ENCODE results near the gene HBD.
"Not testable (repeated sequence)": the region's sequence is repeated elsewhere in the genome, so short reads cannot be mapped to it uniquely, and the experiment has no call there.

HBD gene

DNA sequence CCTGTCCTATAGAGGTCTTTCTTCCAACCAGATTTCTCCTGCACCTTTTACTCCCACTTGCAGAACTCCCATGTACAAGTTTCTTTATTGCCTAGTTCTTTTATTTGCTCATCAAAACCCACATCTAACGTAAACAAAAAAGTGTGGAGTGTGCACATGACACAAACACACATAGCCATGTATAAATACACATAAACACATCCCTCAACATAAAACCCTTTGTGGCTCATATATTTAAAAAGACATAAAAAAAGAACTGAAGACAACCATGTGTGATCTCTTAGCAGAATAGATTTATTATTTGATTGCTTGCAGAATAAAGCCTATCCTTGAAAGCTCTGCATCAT lies 18.6 kb upstream of the HBD start:
- FAIRE-seq (no peak), DNase-seq (ENCODE audit: insufficient read length, low spot score) (no peak)
- TF ChIP-seq TAF1 (IDR thresholded peaks at IDR 0.05; ENCODE audit: low read depth, low read length) (no peak), SPI1 (IDR thresholded peaks at IDR 0.05; ENCODE audit: low read depth, low read length) (no peak), POU2F2 (IDR thresholded peaks at IDR 0.05; ENCODE audit: low read depth, low read length) (no peak), POLR2A (IDR thresholded peaks at IDR 0.05; ENCODE audit: low read depth, low read length) (no peak), POLR2AphosphoS5 (IDR thresholded peaks at IDR 0.05; ENCODE audit: low read depth, low read length) (no peak), PAX5 (IDR thresholded peaks at IDR 0.05; ENCODE audit: insufficient read depth, low read length, severe bottlenecking) (no peak)

DNA sequence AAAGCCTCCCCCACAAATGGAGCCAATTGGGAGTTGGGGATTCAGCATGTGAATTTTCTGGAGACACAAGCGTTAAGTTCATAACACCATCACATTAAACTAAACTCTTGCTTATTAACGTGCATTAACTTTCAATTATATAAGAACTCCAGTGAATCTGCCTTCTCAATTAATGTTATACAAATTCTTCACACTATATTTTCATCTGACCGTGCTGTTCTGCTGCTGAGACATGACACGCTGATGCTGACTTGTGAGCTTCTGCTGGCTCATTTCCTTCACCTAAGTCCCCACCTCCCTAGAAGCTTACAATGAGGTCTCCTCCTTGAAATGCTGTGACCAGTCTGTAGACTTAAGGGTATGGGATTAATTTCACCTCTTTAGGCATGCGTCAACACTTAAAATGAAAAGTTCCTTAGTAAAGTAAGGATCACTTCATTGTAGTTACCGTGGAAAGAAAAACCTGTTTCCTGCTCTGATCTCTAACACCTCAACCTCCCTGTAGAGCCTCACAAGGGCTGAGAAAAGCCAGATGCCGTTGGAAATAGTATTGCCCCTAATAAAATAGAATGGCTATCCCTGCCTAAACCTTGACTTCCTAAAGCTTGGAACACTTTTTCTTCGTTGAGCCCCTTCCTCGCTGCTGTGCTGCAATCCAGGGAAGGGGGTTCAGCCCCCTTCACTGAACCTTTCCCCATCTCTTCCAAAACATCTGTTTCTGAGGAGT lies 18.1 kb upstream of the HBD start:
- TF ChIP-seq PAX5 (IDR thresholded peaks at IDR 0.05; ENCODE audit: insufficient read depth, low read length, severe bottlenecking): no peak
- no peak for DNase-seq (ENCODE audit: insufficient read length, low spot score)
- no peak for FAIRE-seq

DNA sequence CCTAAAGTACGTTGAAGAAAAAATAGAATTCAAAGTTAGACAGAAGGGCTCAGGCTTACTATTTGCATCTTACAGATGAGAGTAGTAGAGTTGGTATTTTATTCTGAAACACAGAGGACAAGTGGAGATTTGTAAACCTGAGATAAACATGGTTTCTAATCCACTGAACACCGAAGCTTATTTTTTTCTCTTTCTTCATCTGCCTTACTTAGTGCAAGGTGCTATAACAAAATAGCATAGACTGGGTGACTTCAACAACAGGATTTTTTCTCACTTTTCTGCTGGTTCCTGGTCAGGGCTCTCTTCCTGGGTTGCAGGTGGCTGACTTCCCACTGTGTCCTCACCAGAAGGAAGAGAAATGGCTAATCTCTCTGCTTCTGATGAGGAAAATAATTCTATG lies 17.5 kb upstream of the HBD start:
- FAIRE-seq: no peak
- TF ChIP-seq POU2F2 (IDR thresholded peaks at IDR 0.05; ENCODE audit: low read depth, low read length): no peak
- TF ChIP-seq POLR2AphosphoS5 (IDR thresholded peaks at IDR 0.05; ENCODE audit: low read depth, low read length): no peak
- TF ChIP-seq TAF1 (IDR thresholded peaks at IDR 0.05; ENCODE audit: low read depth, low read length): no peak
- no peak for TF ChIP-seq POLR2A (IDR thresholded peaks at IDR 0.05; ENCODE audit: low read depth, low read length)
- TF ChIP-seq PAX5 (IDR thresholded peaks at IDR 0.05; ENCODE audit: insufficient read depth, low read length, severe bottlenecking): no peak
- TF ChIP-seq SPI1 (IDR thresholded peaks at IDR 0.05; ENCODE audit: low read depth, low read length): no peak
- no peak for DNase-seq (ENCODE audit: insufficient read length, low spot score)

DNA sequence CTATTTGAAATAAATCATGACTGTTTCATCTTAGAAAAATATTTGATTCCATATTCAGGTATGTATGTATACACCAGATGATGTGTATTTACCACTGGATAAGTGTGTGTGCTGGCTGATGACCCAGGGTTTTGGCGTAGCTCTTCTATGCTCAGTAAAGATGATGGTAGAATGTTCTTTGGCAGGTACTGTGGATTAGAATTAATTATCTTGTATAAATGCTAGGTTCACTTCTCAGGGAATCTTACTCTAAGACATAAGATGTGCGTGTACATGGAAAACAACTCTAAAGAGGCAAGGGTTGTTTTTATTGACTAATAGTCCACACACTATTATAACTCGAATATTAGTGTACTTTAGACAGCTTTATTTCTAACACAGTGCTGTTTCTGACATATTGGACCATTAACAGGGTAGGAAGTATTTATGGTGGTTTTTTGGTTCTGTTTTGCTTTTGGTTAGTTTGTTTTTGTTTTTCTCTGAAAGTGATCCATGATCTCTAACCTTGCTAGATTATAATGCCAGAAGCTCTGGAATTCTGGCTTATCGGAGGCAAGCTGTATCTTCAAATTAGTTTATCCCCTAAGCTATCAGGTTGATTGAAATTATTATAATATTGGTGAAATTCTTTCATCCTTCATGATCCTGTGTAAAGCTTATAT lies 16.4 kb upstream of the HBD start:
- DNase-seq (ENCODE audit: insufficient read length, low spot score) (no peak), FAIRE-seq (no peak)
- TF ChIP-seq POLR2AphosphoS5 (IDR thresholded peaks at IDR 0.05; ENCODE audit: low read depth, low read length) (no peak), POLR2A (IDR thresholded peaks at IDR 0.05; ENCODE audit: low read depth, low read length) (no peak), SPI1 (IDR thresholded peaks at IDR 0.05; ENCODE audit: low read depth, low read length) (no peak), PAX5 (IDR thresholded peaks at IDR 0.05; ENCODE audit: insufficient read depth, low read length, severe bottlenecking) (no peak), POU2F2 (IDR thresholded peaks at IDR 0.05; ENCODE audit: low read depth, low read length) (no peak), TAF1 (IDR thresholded peaks at IDR 0.05; ENCODE audit: low read depth, low read length) (no peak)

DNA sequence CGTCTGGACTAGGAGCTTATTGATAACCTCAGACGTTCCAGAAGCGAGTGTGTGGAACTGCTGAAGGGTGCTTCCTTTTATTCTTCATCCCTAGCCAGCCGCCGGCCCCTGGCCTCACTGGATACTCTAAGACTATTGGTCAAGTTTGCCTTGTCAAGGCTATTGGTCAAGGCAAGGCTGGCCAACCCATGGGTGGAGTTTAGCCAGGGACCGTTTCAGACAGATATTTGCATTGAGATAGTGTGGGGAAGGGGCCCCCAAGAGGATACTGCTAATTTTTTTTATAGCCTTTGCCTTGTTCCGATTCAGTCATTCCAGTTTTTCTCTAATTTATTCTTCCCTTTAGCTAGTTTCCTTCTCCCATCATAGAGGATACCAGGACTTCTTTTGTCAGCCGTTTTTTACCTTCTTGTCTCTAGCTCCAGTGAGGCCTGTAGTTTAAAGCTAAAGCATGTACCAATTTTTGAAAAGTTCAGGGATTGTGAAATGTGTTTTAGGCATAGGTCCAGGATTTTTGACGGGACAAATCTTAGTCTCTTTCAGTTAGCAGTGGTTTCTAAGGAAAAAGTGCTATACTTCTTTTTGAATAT lies 15.6 kb upstream of the HBD start, which contains the start of gene HBG1:
TSS of gene HBG1 (minus strand) at position 51 of the 590 bp plus-strand sequence. CDS start 53 bp downstream, outside the sequence.
- FAIRE-seq; DNase-seq (ENCODE audit: insufficient read length, low spot score): not testable (repeated sequence)

DNA sequence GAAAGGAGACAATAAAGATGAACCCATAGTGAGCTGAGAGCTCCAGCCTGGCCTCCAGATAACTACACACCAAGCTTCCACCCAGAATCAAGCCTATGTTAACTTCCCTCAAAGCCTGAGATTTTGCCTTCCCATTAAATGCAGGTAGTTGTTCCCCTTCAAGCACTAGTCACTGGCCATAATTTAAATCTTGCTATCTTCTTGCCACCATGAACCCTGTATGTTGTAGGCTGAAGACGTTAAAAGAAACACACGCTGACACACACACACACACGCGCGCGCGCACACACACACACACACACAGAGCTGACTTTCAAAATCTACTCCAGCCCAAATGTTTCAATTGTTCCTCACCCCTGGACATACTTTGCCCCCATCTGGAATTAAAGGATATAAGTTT lies 14.2 kb upstream of the HBD start:
- DNase-seq (ENCODE audit: insufficient read length, low spot score); FAIRE-seq: not testable (repeated sequence)

DNA sequence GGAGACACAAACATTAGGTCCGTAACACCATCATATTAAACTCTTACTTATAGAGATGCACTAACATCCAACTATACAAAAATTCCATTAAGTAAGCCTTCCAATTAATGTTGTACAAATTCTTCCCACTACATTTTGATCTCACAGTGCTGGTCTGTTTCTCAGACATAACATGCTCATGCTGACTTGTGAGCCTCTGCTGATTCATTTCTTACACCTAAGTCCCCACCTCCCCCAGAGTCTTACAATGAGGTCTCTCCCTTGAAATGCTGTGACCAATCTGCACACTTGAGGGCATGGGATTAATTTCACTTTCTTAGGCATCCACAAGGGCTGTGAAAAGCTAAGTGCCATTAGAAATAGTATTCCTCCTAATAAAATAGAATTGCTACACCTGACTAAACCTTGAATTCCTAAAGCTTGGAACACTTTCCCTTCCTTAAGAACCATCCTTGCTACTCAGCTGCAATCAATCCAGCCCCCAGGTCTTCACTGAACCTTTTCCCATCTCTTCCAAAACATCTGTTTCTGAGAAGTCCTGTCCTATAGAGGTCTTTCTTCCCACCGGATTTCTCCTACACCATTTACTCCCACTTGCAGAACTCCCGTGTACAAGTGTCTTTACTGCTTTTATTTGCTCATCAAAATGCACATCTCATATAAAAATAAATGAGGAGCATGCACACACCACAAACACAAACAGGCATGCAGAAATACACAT lies 13.3 kb upstream of the HBD start:
- FAIRE-seq (no peak), DNase-seq (ENCODE audit: insufficient read length, low spot score) (no peak)
- no peak for TF ChIP-seq POLR2A (IDR thresholded peaks at IDR 0.05; ENCODE audit: low read depth, low read length)
- no peak for TF ChIP-seq SPI1 (IDR thresholded peaks at IDR 0.05; ENCODE audit: low read depth, low read length)
- no peak for TF ChIP-seq POLR2AphosphoS5 (IDR thresholded peaks at IDR 0.05; ENCODE audit: low read depth, low read length)
- no peak for TF ChIP-seq POU2F2 (IDR thresholded peaks at IDR 0.05; ENCODE audit: low read depth, low read length)
- TF ChIP-seq PAX5 (IDR thresholded peaks at IDR 0.05; ENCODE audit: insufficient read depth, low read length, severe bottlenecking): no peak
- TF ChIP-seq TAF1 (IDR thresholded peaks at IDR 0.05; ENCODE audit: low read depth, low read length): no peak

DNA sequence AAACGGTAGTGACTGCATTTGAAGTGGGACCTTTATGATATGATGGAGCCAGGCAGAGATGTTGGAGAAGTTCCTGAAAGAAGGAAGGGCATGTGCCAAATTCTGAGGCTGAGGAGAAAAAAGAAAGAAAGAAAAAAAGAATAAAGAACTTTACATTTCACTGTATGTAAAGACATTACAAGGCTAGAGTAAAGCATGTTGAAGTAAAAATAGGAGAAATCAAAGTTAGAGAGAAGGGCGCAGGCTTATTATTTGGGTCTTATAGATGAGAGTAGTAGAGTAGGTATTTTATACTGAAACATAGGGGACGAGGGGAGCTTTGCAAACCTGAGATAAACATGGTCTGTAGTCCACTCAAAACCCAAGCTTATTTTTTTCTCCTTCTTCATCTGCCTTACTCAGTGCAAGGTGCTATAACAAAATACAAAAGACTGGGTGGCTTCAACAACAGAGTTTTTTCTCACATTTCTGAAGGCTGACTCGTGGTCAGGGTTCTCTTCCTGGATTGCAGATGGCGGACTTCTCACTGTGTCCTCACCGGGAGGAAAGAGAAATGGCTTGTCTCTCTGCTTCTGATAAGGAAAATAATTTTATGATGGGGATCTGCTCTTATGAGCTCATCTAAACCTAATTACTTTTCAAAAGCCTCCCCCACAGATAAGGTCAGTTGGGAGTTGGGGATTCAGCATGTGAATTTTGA lies 12.6 kb upstream of the HBD start:
- DNase-seq (ENCODE audit: insufficient read length, low spot score) (no peak), FAIRE-seq (no peak)
- no peak for TF ChIP-seq PAX5 (IDR thresholded peaks at IDR 0.05; ENCODE audit: insufficient read depth, low read length, severe bottlenecking)
- no peak for TF ChIP-seq POLR2AphosphoS5 (IDR thresholded peaks at IDR 0.05; ENCODE audit: low read depth, low read length)
- no peak for TF ChIP-seq TAF1 (IDR thresholded peaks at IDR 0.05; ENCODE audit: low read depth, low read length)
- no peak for TF ChIP-seq POU2F2 (IDR thresholded peaks at IDR 0.05; ENCODE audit: low read depth, low read length)
- TF ChIP-seq SPI1 (IDR thresholded peaks at IDR 0.05; ENCODE audit: low read depth, low read length): no peak
- no peak for TF ChIP-seq POLR2A (IDR thresholded peaks at IDR 0.05; ENCODE audit: low read depth, low read length)

DNA sequence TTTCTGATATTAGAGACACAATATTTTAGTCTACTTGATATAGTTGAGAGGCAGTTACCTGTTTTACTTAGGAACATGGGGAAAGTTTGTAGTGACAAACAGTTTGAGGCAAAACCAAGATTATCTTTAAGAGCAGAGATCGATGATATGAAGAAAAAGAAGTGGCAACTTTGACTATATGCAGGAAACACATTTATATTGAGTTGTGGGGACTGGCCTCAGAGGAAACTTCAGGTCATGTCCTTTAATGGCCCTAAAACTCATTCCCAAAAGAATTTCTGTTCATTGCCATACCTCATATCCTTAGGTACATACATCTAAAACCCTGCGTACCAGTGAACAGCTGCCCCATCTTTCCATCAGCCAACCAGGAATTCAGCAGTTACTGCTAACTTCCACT lies 10.9 kb upstream of the HBD start:
- FAIRE-seq: no peak
- no peak for DNase-seq (ENCODE audit: insufficient read length, low spot score)
- TF ChIP-seq TAF1 (IDR thresholded peaks at IDR 0.05; ENCODE audit: low read depth, low read length) (no peak), POLR2A (IDR thresholded peaks at IDR 0.05; ENCODE audit: low read depth, low read length) (no peak), POU2F2 (IDR thresholded peaks at IDR 0.05; ENCODE audit: low read depth, low read length) (no peak), SPI1 (IDR thresholded peaks at IDR 0.05; ENCODE audit: low read depth, low read length) (no peak), POLR2AphosphoS5 (IDR thresholded peaks at IDR 0.05; ENCODE audit: low read depth, low read length) (no peak), PAX5 (IDR thresholded peaks at IDR 0.05; ENCODE audit: insufficient read depth, low read length, severe bottlenecking) (no peak)

Measured in GM12891 (cell line).